SK-N-SH treated with all-trans-retinoic acid at 6 μM for 48 hours (cell line): ENCODE measurements around the gene ATXN10.

Source experiments
- ATAC-seq: fragments of 200-7000 bp; cut with Tn5 transposase; 3 replicates; pipeline ENCODE4 v1.9.1; 2020; ENCODE audit warnings: mild to moderate bottlenecking, moderate library complexity
- ARNTL ChIP-seq: fragments of 450-650 bp; formaldehyde crosslinking; IDR thresholded peaks from 2 replicates; pipeline ENCODE4 v1.5.0; 2020; ENCODE audit warnings: low read depth, mild to moderate bottlenecking, moderate library complexity, borderline replicate concordance
- BACH2 ChIP-seq: fragments of 250-450 bp; sonication (Bioruptor Pico); IDR thresholded peaks from 2 replicates; pipeline ENCODE4 v1.9.0; 2021; ENCODE audit warnings: mild to moderate bottlenecking, borderline replicate concordance
- CREB5 ChIP-seq: fragments of 250-450 bp; sonication (Bioruptor Pico); IDR thresholded peaks from 2 replicates; pipeline ENCODE4 v1.5.1; 2020; ENCODE audit warnings: low read depth, mild to moderate bottlenecking, moderate library complexity
- CSDC2 ChIP-seq: fragments of 250-450 bp; sonication (Bioruptor Pico); IDR thresholded peaks from 2 replicates; pipeline ENCODE4 v1.5.0; 2020; ENCODE audit warnings: mild to moderate bottlenecking, moderate library complexity
- ESRRG ChIP-seq: fragments of 250-450 bp; sonication (Bioruptor Pico); IDR thresholded peaks from 2 replicates; pipeline ENCODE4 v1.6.1; 2021; ENCODE audit warnings: mild to moderate bottlenecking
- GLIS3 ChIP-seq: fragments of 250-450 bp; sonication (Bioruptor Pico); IDR thresholded peaks from 2 replicates; pipeline ENCODE4 v1.5.0; 2020; ENCODE audit warnings: mild to moderate bottlenecking, moderate library complexity
- OSR1 ChIP-seq: fragments of 250-450 bp; sonication (Bioruptor Pico); IDR thresholded peaks from 2 replicates; pipeline ENCODE4 v1.8.0; 2022; ENCODE audit warnings: moderate library complexity, mild to moderate bottlenecking, inconsistent platforms
- PATZ1 ChIP-seq: fragments of 250-450 bp; sonication (Bioruptor Pico); IDR thresholded peaks from 2 replicates; pipeline ENCODE4 v1.8.0; 2020; ENCODE audit warnings: mild to moderate bottlenecking, moderate library complexity, borderline replicate concordance
- POU6F1 ChIP-seq: fragments of 250-450 bp; sonication (Bioruptor Pico); IDR thresholded peaks from 2 replicates; pipeline ENCODE4 v1.8.0; 2021; ENCODE audit warnings: low read depth, mild to moderate bottlenecking, moderate library complexity, borderline replicate concordance
- PPARA ChIP-seq: fragments of 250-450 bp; sonication (Bioruptor Pico); IDR thresholded peaks from 2 replicates; pipeline ENCODE4 v1.5.0; 2020; ENCODE audit warnings: mild to moderate bottlenecking, borderline replicate concordance
- RARB ChIP-seq: fragments of 250-450 bp; sonication (Bioruptor Pico); IDR thresholded peaks from 2 replicates; pipeline ENCODE4 v1.8.0; 2021; ENCODE audit warnings: mild to moderate bottlenecking, moderate library complexity
- TCF4 ChIP-seq: fragments of 250-450 bp; sonication (Bioruptor Pico); IDR thresholded peaks from 2 replicates; pipeline ENCODE4 v1.8.0; 2021; ENCODE audit warnings: mild to moderate bottlenecking, moderate library complexity, borderline replicate concordance
- TOX ChIP-seq: fragments of 250-450 bp; sonication (Bioruptor Pico); IDR thresholded peaks from 2 replicates; pipeline ENCODE4 v1.8.0; 2021; ENCODE audit warnings: mild to moderate bottlenecking, moderate library complexity, borderline replicate concordance
- TSHZ2 ChIP-seq: fragments of 250-450 bp; sonication (Bioruptor Pico); IDR thresholded peaks from 2 replicates; pipeline ENCODE4 v1.5.0; 2020; ENCODE audit warnings: mild to moderate bottlenecking, moderate library complexity
- ZC3H10 ChIP-seq: fragments of 250-450 bp; sonication (Bioruptor Pico); IDR thresholded peaks from 2 replicates; pipeline ENCODE4 v1.5.1; 2021; ENCODE audit warnings: mild to moderate bottlenecking, moderate library complexity
- ZFP3 ChIP-seq: fragments of 250-450 bp; sonication (Bioruptor Pico); IDR thresholded peaks from 2 replicates; pipeline ENCODE4 v1.5.0; 2020; ENCODE audit warnings: mild to moderate bottlenecking, moderate library complexity
- ZFP30 ChIP-seq: fragments of 450-650 bp; formaldehyde crosslinking; IDR thresholded peaks from 2 replicates; pipeline ENCODE4 v1.5.0; 2022; ENCODE audit warnings: mild to moderate bottlenecking, moderate library complexity
- ZNF565 ChIP-seq: fragments of 450-650 bp; formaldehyde crosslinking; conservative IDR thresholded peaks from 2 replicates; pipeline ENCODE4 v1.5.0; 2020; ENCODE audit warnings: low read depth, mild to moderate bottlenecking, moderate library complexity
- ZNF70 ChIP-seq: fragments of 450-650 bp; formaldehyde crosslinking; IDR thresholded peaks from 2 replicates; pipeline ENCODE4 v1.5.0; 2020; ENCODE audit warnings: mild to moderate bottlenecking, moderate library complexity
- ZNF8 ChIP-seq: fragments of 450-650 bp; formaldehyde crosslinking; IDR thresholded peaks from 2 replicates; pipeline ENCODE4 v1.5.0; 2020; ENCODE audit warnings: mild to moderate bottlenecking, moderate library complexity

ATXN10 gene

GRCh38 chr22:45886540-45886939, 214.9 kb downstream of the ATXN10 start:
- no peak for ATAC-seq
- no peak for TF ChIP-seq TCF4

GRCh38 chr22:45887202-45888131, 215.8 kb downstream of the ATXN10 start:
- TF ChIP-seq ZFP3 (CRISPR knock-in tag) (no peak), POU6F1 (CRISPR knock-in tag) (no peak), RARB (CRISPR knock-in tag) (no peak), ZC3H10 (no peak), ZNF565 (CRISPR knock-in tag) (no peak), GLIS3 (CRISPR knock-in tag) (no peak), PPARA (no peak), ZNF70 (CRISPR knock-in tag) (no peak), ZFP30 (CRISPR knock-in tag) (no peak), TSHZ2 (CRISPR knock-in tag) (no peak), TOX (CRISPR knock-in tag) (no peak), BACH2 (CRISPR knock-in tag) (no peak), ARNTL (CRISPR knock-in tag) (no peak), TCF4 (no peak), ZNF8 (CRISPR knock-in tag) (no peak), OSR1 (CRISPR knock-in tag) (no peak), CSDC2 (CRISPR knock-in tag) (no peak)
- ATAC-seq = no peak

GRCh38 chr22:45888221-45889092, 216.8 kb downstream of the ATXN10 start:
- ATAC-seq = no peak
- TF ChIP-seq ZNF70 (CRISPR knock-in tag) (no peak), PPARA (no peak), RARB (CRISPR knock-in tag) (no peak), CSDC2 (CRISPR knock-in tag) (no peak), BACH2 (CRISPR knock-in tag) (no peak), ESRRG (CRISPR knock-in tag) (no peak), ZNF565 (CRISPR knock-in tag) (no peak), ARNTL (CRISPR knock-in tag) (no peak), OSR1 (CRISPR knock-in tag) (no peak), PATZ1 (CRISPR knock-in tag) (no peak), TCF4 (no peak), ZFP3 (CRISPR knock-in tag) (no peak), ZNF8 (CRISPR knock-in tag) (no peak), ZFP30 (CRISPR knock-in tag) (no peak), POU6F1 (CRISPR knock-in tag) (no peak), CREB5 (CRISPR knock-in tag) (no peak), GLIS3 (CRISPR knock-in tag) (no peak)
